K562 (cell line): ENCODE measurements around the gene COL5A1. TPM values are rescaled to one million over a fixed set of nuclear protein-coding genes. Genes with fewer than 3 reads are reported as not detected.

Experiments used
- ATAC-seq: fragments of 200-7000 bp; cut with Tn5 transposase; 3 replicates; pipeline ENCODE4 v1.9.1; 2020; ENCODE audit warnings: moderate library complexity
- BruUV-seq: library from RNA; stranded (reverse); fragments of 400-500 nt; replicated peaks from 2 replicates; lab custom pipeline; 2021; lab: Mats Ljungman, UMichigan
- CTCF ChIA-PET: fragments of 300-600 bp; formaldehyde crosslinking; extraction: SDS; loops from one replicate; lab custom pipeline; 2021; ENCODE audit warnings: low intra/inter-chr PET ratio; lab: Yijun Ruan, JAX
- POLR2A ChIA-PET: fragments of 300-600, 350-650 bp; sonication (Branson Sonifier 250); formaldehyde crosslinking; extraction: SDS; loops from one replicate; lab custom pipeline; 2021; ENCODE audit warnings: antibody characterized with exemption, inconsistent platforms; lab: Yijun Ruan, JAX
- DNase-seq, 4 experiments: peaks; one replicate each; pipeline versions ENCODE4 v3.0.0 to v3.0.0-alpha.2; 2011 to 2018; ENCODE audit warnings: low spot score in 3 of 4, mixed read lengths in 3 of 4; ENCODE audit errors: extremely low read depth in 1 of 4
- FAIRE-seq: peaks from 2 replicates; lab custom pipeline; 2011; peaks lifted over from hg19 to GRCh38; lab: Jason Lieb, UNC
- H2AFZ ChIP-seq: 2 replicates; pipeline ENCODE4 v1.6.0; 2011; ENCODE audit warnings: low read depth, low read length, control low read depth, inconsistent platforms
- H3K27ac ChIP-seq: fragments of 200-600 bp; 3 replicates; pipeline ENCODE4 v1.8.0; 2011; ENCODE audit warnings: low read depth, mild to moderate bottlenecking, control low read depth, inconsistent platforms, low read length, moderate library complexity, mixed read lengths; ENCODE audit errors: extremely low read depth
- H3K27me3 ChIP-seq, 2 experiments: fragments of 300-600 bp in 1 of 2; 2 replicates in 1 of 2; 3 replicates in 1 of 2; pipeline versions ENCODE4 v1.6.0 to v1.8.0; 2011; ENCODE audit warnings: inconsistent platforms in 2 of 2, low read length in 2 of 2, mild to moderate bottlenecking in 1 of 2, mixed read lengths in 1 of 2, moderate library complexity in 1 of 2; ENCODE audit not compliant: control insufficient read depth in 2 of 2, insufficient read depth in 2 of 2
- H3K36me3 ChIP-seq: fragments of 300-600 bp; 3 replicates; pipeline ENCODE4 v1.8.0; 2011; ENCODE audit warnings: mild to moderate bottlenecking, low read length, inconsistent platforms; ENCODE audit not compliant: control insufficient read depth, insufficient read depth
- H3K4me1 ChIP-seq, 2 experiments: fragments of 200-600 bp in 1 of 2; replicated peaks in 1 of 2; 2 replicates in 1 of 2; 3 replicates in 1 of 2; pipeline versions ENCODE4 v1.5.1 to v1.8.0; 2011; ENCODE audit warnings: inconsistent platforms in 2 of 2, low read length in 2 of 2, mild to moderate bottlenecking in 1 of 2, mixed read lengths in 1 of 2, moderate library complexity in 1 of 2; ENCODE audit not compliant: control insufficient read depth in 2 of 2, insufficient read depth in 2 of 2
- H3K4me2 ChIP-seq: 2 replicates; pipeline ENCODE4 v1.6.1; 2011; ENCODE audit warnings: low read length, control low read depth, inconsistent platforms, mixed read lengths; ENCODE audit not compliant: insufficient read depth
- H3K4me3 ChIP-seq: fragments of 200-600 bp; sonication (generic), shearing (Covaris generic); 2 replicates; pipeline ENCODE4 v1.5.1; 2016; ENCODE audit warnings: control low read depth, inconsistent platforms
- H3K79me2 ChIP-seq: fragments of 200-600 bp; 3 replicates; pipeline ENCODE4 v1.8.0; 2011; ENCODE audit warnings: low read length, inconsistent platforms; ENCODE audit not compliant: control insufficient read depth, insufficient read depth
- H3K9ac ChIP-seq, 2 experiments: 2 replicates each; pipeline versions ENCODE4 v1.6.0 to v1.6.1; 2011; ENCODE audit warnings: low read depth in 2 of 2, low read length in 2 of 2, control low read depth in 1 of 2, inconsistent platforms in 1 of 2, mild to moderate bottlenecking in 1 of 2, mixed read lengths in 1 of 2; ENCODE audit not compliant: insufficient read depth in 1 of 2
- H3K9me1 ChIP-seq: one replicate; pipeline ENCODE4 v1.6.0; 2011; ENCODE audit warnings: inconsistent platforms, mild to moderate bottlenecking, low read length, moderate library complexity; ENCODE audit not compliant: control insufficient read depth, insufficient read depth
- H3K9me3 ChIP-seq: replicated peaks from 2 replicates; pipeline ENCODE4 v1.5.1; 2011; ENCODE audit warnings: low read depth, low read length, inconsistent platforms; ENCODE audit not compliant: control insufficient read depth, insufficient read depth
- H4K20me1 ChIP-seq: replicated peaks from 2 replicates; pipeline ENCODE4 v1.6.1; 2011; ENCODE audit warnings: low read length, inconsistent platforms, mixed read lengths; ENCODE audit not compliant: control insufficient read depth, insufficient read depth
- CREB1 ChIP-seq, 2 experiments: sonication (generic) in 1 of 2; formaldehyde crosslinking in 1 of 2; IDR thresholded peaks; 2 replicates each; pipeline versions ENCODE4 v1.6.1 to v1.8.0; 2012 to 2022; ENCODE audit warnings: inconsistent platforms in 1 of 2, mild to moderate bottlenecking in 1 of 2, missing genetic modification reagents in 1 of 2, moderate library complexity in 1 of 2
- NCOA4 ChIP-seq: fragments of 450-650 bp; IDR thresholded peaks from 2 replicates; pipeline ENCODE4 v1.6.1; 2018; ENCODE audit warnings: mild to moderate bottlenecking; ENCODE audit not compliant: partially characterized antibody
- WGBS: fragments of 100-300 bp; shearing (Covaris generic); methylation state at CpG from one replicate; pipeline ENCODE4 v1.1.6; 2016; ENCODE audit warnings: low coverage, mixed read lengths; ENCODE audit not compliant: insufficient coverage; ENCODE audit errors: missing lambda C conversion rate; 5-methylcytosine and 5-hydroxymethylcytosine counted together
- in situ Hi-C: fragments of 300-500 bp; cut with MboI; formaldehyde crosslinking; loops from 4 replicates; pipeline ENCODE4 v1.15.0; 2018; ENCODE audit warnings: inconsistent platforms, mixed read lengths
- intact Hi-C: fragments of 100-400 bp; cut with micrococcal nuclease; formaldehyde crosslinking; loops from 2 replicates; pipeline ENCODE4 v1.14.2; 2022
- polyA plus RNA-seq, 8 experiments: library from polyadenylated mRNA; depleted of rRNA in 4 of 8; stranded (reverse) in 5 of 8; unstranded in 3 of 8; fragments of >200 nt; fragmentation: Nextera tagmentation in 2 of 8; fragmentation: Illumina TruSeq in 1 of 8; extraction: Ambion mirVana in 2 of 8; extraction: Trizol in 1 of 8; gene quantifications; 2 replicates each; pipeline versions ENCODE4 v1.2.1 to v1.2.3, GENCODE V29; 2011 to 2014; ENCODE audit warnings: inconsistent platforms in 1 of 8, missing spikeins in 1 of 8
- total RNA-seq, 7 experiments: library from RNA; depleted of rRNA in 6 of 7; stranded (reverse); fragments of >200 nt in 6 of 7; fragmentation: Illumina TruSeq in 2 of 7; extraction: Trizol in 2 of 7; gene quantifications; 2 replicates each; pipeline versions ENCODE4 v1.2.1 to v1.2.3, GENCODE V29; 2011 to 2021; ENCODE audit warnings: low replicate concordance in 1 of 7
- TF ChIP-seq, protein P1 (sequence below): fragments of 450-650 bp; formaldehyde crosslinking; IDR thresholded peaks from 2 replicates; pipeline ENCODE4 v1.4.0; 2020; ENCODE audit warnings: mild to moderate bottlenecking, moderate library complexity

The COL5A1 gene
- total and polyA plus RNA-seq, 9 of the 15 experiments (the other 6 are each of a cell fraction or from before 2014, with no cell fraction given), result under 0.01 to 0.13 (median 0.04) TPM; not detected in 6

DNA sequence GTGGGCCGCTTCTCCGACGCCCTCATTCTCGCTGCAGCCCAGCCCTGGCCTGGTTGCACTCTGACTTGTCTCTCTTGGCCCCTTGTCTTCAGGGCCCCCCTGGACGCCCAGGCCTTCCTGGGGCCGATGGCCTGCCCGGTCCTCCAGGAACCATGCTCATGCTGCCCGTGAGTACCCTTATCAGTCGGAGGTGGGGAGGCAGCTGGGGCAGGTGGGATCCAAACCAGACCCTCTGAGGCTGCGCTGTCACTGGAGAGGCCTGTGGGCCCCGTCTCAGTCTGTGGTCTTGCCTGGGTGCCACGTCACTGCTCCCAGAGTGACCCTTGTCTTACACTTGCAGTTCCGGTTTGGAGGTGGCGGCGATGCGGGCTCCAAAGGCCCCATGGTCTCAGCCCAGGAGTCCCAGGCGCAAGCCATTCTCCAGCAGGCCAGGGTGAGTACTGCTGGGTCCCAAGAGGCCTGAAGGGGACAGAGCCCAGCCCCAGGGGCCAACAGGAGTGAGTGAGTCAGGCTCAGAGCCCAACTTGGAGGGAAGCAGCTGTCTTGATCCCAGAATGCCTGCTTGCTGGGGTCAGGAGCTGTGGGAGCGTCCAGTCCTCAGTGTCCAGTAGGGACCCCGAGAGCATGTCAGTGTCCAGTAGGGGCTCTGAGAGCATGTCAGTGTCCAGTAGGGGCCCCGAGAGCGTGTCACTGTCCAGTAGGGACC, 109.0 kb downstream of the COL5A1 start:
- FAIRE-seq, result no peak
- H3K9me3 ChIP-seq, result peaks cover 5% of the 10 kb centered on the region; the same call in 1 of the 2 replicates
- WGBS, result 2% methylated on average over 20 of the region's 21 CpGs
- H3K4me3 ChIP-seq, result no peak overlapping the region
- H3K9me1 ChIP-seq, result no peaks in the 10 kb centered on the region
- H3K4me1 ChIP-seq, result no peaks in the 10 kb centered on the region
- H3K27me3 ChIP-seq, result peaks cover 6 to 28% of the 10 kb centered on the region in 2 experiments; a peak in 4 of 5 replicates
- intact Hi-C loops (no loop called here), in situ Hi-C loops (no loop called here)
- no peak for TF ChIP-seq CREB1 (IDR thresholded peaks at IDR 0.05)
- no peak for TF ChIP-seq CREB1 (CRISPR knock-in tag; IDR thresholded peaks at IDR 0.05)
- TF ChIP-seq, protein P1, sequence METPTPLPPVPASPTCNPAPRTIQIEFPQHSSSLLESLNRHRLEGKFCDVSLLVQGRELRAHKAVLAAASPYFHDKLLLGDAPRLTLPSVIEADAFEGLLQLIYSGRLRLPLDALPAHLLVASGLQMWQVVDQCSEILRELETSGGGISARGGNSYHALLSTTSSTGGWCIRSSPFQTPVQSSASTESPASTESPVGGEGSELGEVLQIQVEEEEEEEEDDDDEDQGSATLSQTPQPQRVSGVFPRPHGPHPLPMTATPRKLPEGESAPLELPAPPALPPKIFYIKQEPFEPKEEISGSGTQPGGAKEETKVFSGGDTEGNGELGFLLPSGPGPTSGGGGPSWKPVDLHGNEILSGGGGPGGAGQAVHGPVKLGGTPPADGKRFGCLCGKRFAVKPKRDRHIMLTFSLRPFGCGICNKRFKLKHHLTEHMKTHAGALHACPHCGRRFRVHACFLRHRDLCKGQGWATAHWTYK (CRISPR knock-in tag), result no peak
- no peak for TF ChIP-seq NCOA4
- no peak overlapping the region for H3K27ac ChIP-seq
- H4K20me1 ChIP-seq, result no peaks in the 10 kb centered on the region
- no peak for DNase-seq
- no peak overlapping the region for H3K4me2 ChIP-seq
- no peak for ATAC-seq
- POLR2A ChIA-PET, result interaction anchor here (0.6 kb wide), 1 partner anchor 787 kb away, joined by 3 read pairs; no protein-coding TSS in a partner anchor
- CTCF ChIA-PET, result no interaction called here
- H3K79me2 ChIP-seq, result no peaks in the 10 kb centered on the region
- H2AFZ ChIP-seq, result no peak overlapping the region
- H3K9ac ChIP-seq, result no peak overlapping the region
- no TSS peak for BruUV-seq
- H3K36me3 ChIP-seq, result no peaks in the 10 kb centered on the region
